Endothelial cell of umbilical vein (primary cell): ENCODE results near the gene ACKR3. TPM values are rescaled to one million over a fixed set of nuclear protein-coding genes. Genes with fewer than 3 reads are reported as not detected.

Experiments
- BruUV-seq: library from RNA; stranded (reverse); fragments of 400-500 nt; replicated peaks from 2 replicates; lab custom pipeline; 2021; lab: Mats Ljungman, UMichigan
- CTCF ChIA-PET: fragments of 300-600, 350-600 bp; sonication (Branson Sonifier 250); formaldehyde crosslinking; loops from one replicate; lab custom pipeline; 2021; ENCODE audit warnings: antibody characterized with exemption, inconsistent platforms; lab: Charles Lee
- POLR2A ChIA-PET: fragments of 300-600, 350-600 bp; sonication (Branson Sonifier 250); formaldehyde crosslinking; loops from one replicate; lab custom pipeline; 2021; ENCODE audit warnings: antibody characterized with exemption, inconsistent platforms; lab: Charles Lee
- DNase-seq: peaks from one replicate; pipeline ENCODE4 v3.0.0-alpha.2; 2011; ENCODE audit warnings: low read depth, low spot score
- FAIRE-seq: peaks from 2 replicates; lab custom pipeline; 2011; peaks lifted over from hg19 to GRCh38; lab: Jason Lieb, UNC
- H2AFZ ChIP-seq: 2 replicates; pipeline ENCODE4 v1.6.0; 2012; ENCODE audit warnings: low read depth, low read length, control low read depth, inconsistent platforms
- H3K27ac ChIP-seq: 2 replicates; pipeline ENCODE4 v1.5.1; 2011; ENCODE audit warnings: low read depth, mild to moderate bottlenecking, control low read depth, low read length, moderate library complexity; ENCODE audit not compliant: insufficient read depth
- H3K27me3 ChIP-seq, 2 experiments: 2 replicates each; pipeline versions ENCODE4 v1.6.0 to v1.6.1; 2011; ENCODE audit warnings: low read length in 2 of 2, mixed read lengths in 1 of 2; ENCODE audit not compliant: control insufficient read depth in 2 of 2, insufficient read depth in 2 of 2
- H3K36me3 ChIP-seq, 2 experiments: 2 replicates in 1 of 2; 3 replicates in 1 of 2; pipeline ENCODE4 v1.5.1; 2011; ENCODE audit warnings: low read length in 2 of 2, mild to moderate bottlenecking in 1 of 2, moderate library complexity in 1 of 2; ENCODE audit not compliant: control insufficient read depth in 2 of 2, insufficient read depth in 2 of 2; ENCODE audit errors: extremely low read depth in 1 of 2
- H3K4me1 ChIP-seq: 3 replicates; pipeline ENCODE4 v1.5.1; 2011; ENCODE audit warnings: mild to moderate bottlenecking, low read length; ENCODE audit not compliant: control insufficient read depth, insufficient read depth; ENCODE audit errors: extremely low read depth
- H3K4me2 ChIP-seq: 2 replicates; pipeline ENCODE4 v1.6.1; 2011; ENCODE audit warnings: low read length, control low read depth, mixed read lengths; ENCODE audit not compliant: insufficient read depth
- H3K4me3 ChIP-seq, 3 experiments: fragments of 200-600 bp in 1 of 3; sonication (generic), shearing (Covaris generic) in 1 of 3; replicated peaks in 1 of 3; 2 replicates each; pipeline ENCODE4 v1.5.1; 2011 to 2016; ENCODE audit warnings: control low read depth in 3 of 3, low read length in 3 of 3, mild to moderate bottlenecking in 2 of 3, inconsistent platforms in 1 of 3, low read depth in 1 of 3, moderate library complexity in 1 of 3; ENCODE audit not compliant: insufficient read depth in 1 of 3
- H3K79me2 ChIP-seq: 2 replicates; pipeline ENCODE4 v1.6.0; 2012; ENCODE audit warnings: low read length, inconsistent platforms; ENCODE audit not compliant: control insufficient read depth, insufficient read depth
- H3K9ac ChIP-seq: replicated peaks from 2 replicates; pipeline ENCODE3; 2011; ENCODE audit warnings: low read length, control low read depth; ENCODE audit not compliant: insufficient read depth; ENCODE audit errors: extremely low read depth
- H3K9me1 ChIP-seq: replicated peaks from 3 replicates; pipeline ENCODE4 v1.6.0; 2011; ENCODE audit warnings: mild to moderate bottlenecking, low read length; ENCODE audit not compliant: control insufficient read depth, insufficient read depth; ENCODE audit errors: extremely low read depth
- H3K9me3 ChIP-seq: replicated peaks from 2 replicates; pipeline ENCODE4 v1.5.1; 2012; ENCODE audit warnings: low read length, inconsistent platforms; ENCODE audit not compliant: control insufficient read depth, insufficient read depth
- H4K20me1 ChIP-seq: replicated peaks from 2 replicates; pipeline ENCODE3; 2011; ENCODE audit warnings: mild to moderate bottlenecking, low read length; ENCODE audit not compliant: control insufficient read depth, insufficient read depth; ENCODE audit errors: extremely low read depth
- EZH2 ChIP-seq: IDR thresholded peaks from 2 replicates; pipeline ENCODE4 v1.6.1; 2012; ENCODE audit warnings: borderline replicate concordance, low read depth, mild to moderate bottlenecking, moderate library complexity, low read length, inconsistent platforms; ENCODE audit not compliant: severe bottlenecking
- FOS ChIP-seq: IDR thresholded peaks from 2 replicates; pipeline ENCODE4 v1.6.1; 2011; ENCODE audit warnings: mild to moderate bottlenecking, low read length, moderate library complexity, borderline replicate concordance; ENCODE audit not compliant: insufficient read depth
- GATA2 ChIP-seq: IDR thresholded peaks from 2 replicates; pipeline ENCODE4 v1.7.0; 2011; ENCODE audit warnings: low read depth, mild to moderate bottlenecking, moderate library complexity, mixed read lengths, low read length; ENCODE audit not compliant: insufficient read length, insufficient read depth
- JUN ChIP-seq: IDR thresholded peaks from 2 replicates; pipeline ENCODE4 v1.6.1; 2011; ENCODE audit warnings: borderline replicate concordance, low read depth; ENCODE audit not compliant: insufficient read length, insufficient read depth
- MYC ChIP-seq: IDR thresholded peaks from one replicate; pipeline ENCODE4 v1.6.1; 2011; ENCODE audit warnings: mild to moderate bottlenecking, low read depth, low read length
- POLR2A ChIP-seq: IDR thresholded peaks from 2 replicates; pipeline ENCODE4 v1.6.1; 2012; ENCODE audit warnings: low read depth, mild to moderate bottlenecking, control low read depth, low read length
- POLR2AphosphoS5 ChIP-seq: IDR thresholded peaks from 2 replicates; pipeline ENCODE4 v1.6.1; 2012; ENCODE audit warnings: low read depth, mild to moderate bottlenecking, control low read depth, low read length, moderate library complexity; ENCODE audit not compliant: insufficient read depth
- dilution Hi-C: fragments of 300-500 bp; cut with MboI; formaldehyde crosslinking; loops from one replicate; pipeline ENCODE4 v1.15.0; 2019; ENCODE audit warnings: low sequenced_read_pairs; ENCODE audit not compliant: extremely low pct_ligation_motif_present
- intact Hi-C: fragments of 100-400 bp; cut with micrococcal nuclease; formaldehyde crosslinking; loops from one replicate; pipeline ENCODE4 v1.10.0; 2022
- polyA plus RNA-seq, 4 experiments: library from polyadenylated mRNA; depleted of rRNA in 3 of 4; stranded (reverse) in 3 of 4; unstranded in 1 of 4; fragments of >200 nt; gene quantifications; 2 replicates each; pipeline versions ENCODE4 v1.2.1 to v1.2.3, GENCODE V29; 2011 to 2012; ENCODE audit warnings: missing spikeins in 1 of 4
- total RNA-seq: library from RNA; stranded (reverse); gene quantifications from 2 replicates; pipeline ENCODE4 v1.2.3, GENCODE V29; 2021
- TF ChIP-seq, protein P1 (sequence below): IDR thresholded peaks from 2 replicates; pipeline ENCODE4 v1.6.1; 2011; ENCODE audit not compliant: insufficient read depth, insufficient read length
- TF ChIP-seq, protein P2 (sequence below), 2 donors: IDR thresholded peaks; 1 replicate in 1 of 2; 2 replicates in 1 of 2; pipeline ENCODE4 v1.5.1; 2011; ENCODE audit warnings: low read length in 2 of 2, mild to moderate bottlenecking in 2 of 2, moderate library complexity in 2 of 2, control low read depth in 1 of 2, inconsistent platforms in 1 of 2, low read depth in 1 of 2; ENCODE audit not compliant: insufficient read depth in 1 of 2; ENCODE audit errors: extremely low read depth in 1 of 2

Gene ACKR3
- total and polyA plus RNA-seq, 2 donors (not counting 3 experiments of a cell fraction or from before 2014, with no cell fraction given), result 31.1 to 428 TPM

DNA sequence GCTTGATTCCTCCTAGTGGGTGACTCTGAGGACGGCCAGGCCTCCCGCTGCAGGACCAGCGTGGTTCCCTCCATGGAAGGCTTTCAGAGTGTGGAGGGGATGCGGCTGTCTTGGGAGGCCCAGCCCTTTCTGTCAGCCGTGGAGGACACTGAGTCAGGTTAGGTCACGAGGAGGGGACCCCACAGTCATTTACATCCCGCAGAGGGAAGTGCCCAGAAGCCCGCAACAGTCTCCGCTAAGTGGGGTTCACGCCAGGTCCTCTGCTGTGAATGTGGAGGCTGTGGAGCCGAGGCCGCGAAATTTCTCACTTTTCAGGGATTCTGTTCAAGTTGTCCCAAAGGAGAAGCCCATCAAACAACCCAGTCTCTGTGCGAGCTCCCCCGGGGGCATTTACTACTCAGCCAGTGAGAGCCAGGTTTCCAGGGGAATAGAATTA, 8.8 kb downstream of the ACKR3 start:
- H3K79me2 ChIP-seq, result peaks cover 17% of the 10 kb centered on the region

More for the DNA sequence above, 8.8 kb downstream of the ACKR3 start:
- Histone ChIP-seq H3K4me1 (peaks cover 37% of the 10 kb centered on the region), H2AFZ (no peak overlapping the region), H3K27me3 (no peaks in the 10 kb centered on the region), H3K9me3 (no peaks in the 10 kb centered on the region), H3K9ac (no peak overlapping the region), H3K4me3 (no peak overlapping the region), H3K4me2 (no peak overlapping the region), H3K9me1 (no peaks in the 10 kb centered on the region), H3K27ac (no peak overlapping the region), H3K36me3 (peaks cover 0 to 17% of the 10 kb centered on the region in 2 experiments), H4K20me1 (no peaks in the 10 kb centered on the region)
- no TSS peak for BruUV-seq
- DNase-seq (no peak), FAIRE-seq (no peak)
- POLR2A ChIA-PET, result no interaction called here
- dilution Hi-C loops (no loop called here), intact Hi-C loops (no loop called here)
- CTCF ChIA-PET, result interaction anchor here (1.0 kb wide), 1 partner anchor 9 kb away, joined by 3 read pairs; the partner anchor contains the start of gene ACKR3
- TF ChIP-seq FOS (no peak), POLR2AphosphoS5 (no peak), GATA2 (no peak), JUN (no peak), MYC (no peak), EZH2 (no peak), POLR2A (no peak)
- TF ChIP-seq, protein P1, sequence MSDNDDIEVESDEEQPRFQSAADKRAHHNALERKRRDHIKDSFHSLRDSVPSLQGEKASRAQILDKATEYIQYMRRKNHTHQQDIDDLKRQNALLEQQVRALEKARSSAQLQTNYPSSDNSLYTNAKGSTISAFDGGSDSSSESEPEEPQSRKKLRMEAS, result no peak
- TF ChIP-seq, protein P2, sequence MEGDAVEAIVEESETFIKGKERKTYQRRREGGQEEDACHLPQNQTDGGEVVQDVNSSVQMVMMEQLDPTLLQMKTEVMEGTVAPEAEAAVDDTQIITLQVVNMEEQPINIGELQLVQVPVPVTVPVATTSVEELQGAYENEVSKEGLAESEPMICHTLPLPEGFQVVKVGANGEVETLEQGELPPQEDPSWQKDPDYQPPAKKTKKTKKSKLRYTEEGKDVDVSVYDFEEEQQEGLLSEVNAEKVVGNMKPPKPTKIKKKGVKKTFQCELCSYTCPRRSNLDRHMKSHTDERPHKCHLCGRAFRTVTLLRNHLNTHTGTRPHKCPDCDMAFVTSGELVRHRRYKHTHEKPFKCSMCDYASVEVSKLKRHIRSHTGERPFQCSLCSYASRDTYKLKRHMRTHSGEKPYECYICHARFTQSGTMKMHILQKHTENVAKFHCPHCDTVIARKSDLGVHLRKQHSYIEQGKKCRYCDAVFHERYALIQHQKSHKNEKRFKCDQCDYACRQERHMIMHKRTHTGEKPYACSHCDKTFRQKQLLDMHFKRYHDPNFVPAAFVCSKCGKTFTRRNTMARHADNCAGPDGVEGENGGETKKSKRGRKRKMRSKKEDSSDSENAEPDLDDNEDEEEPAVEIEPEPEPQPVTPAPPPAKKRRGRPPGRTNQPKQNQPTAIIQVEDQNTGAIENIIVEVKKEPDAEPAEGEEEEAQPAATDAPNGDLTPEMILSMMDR (IDR thresholded peaks at IDR 0.05; ENCODE audit: extremely low read depth in 1 of 2, insufficient read depth in 1 of 2, low read depth in 1 of 2, low read length in 2 of 2), result no peak
